Stomach (tissue), 4 donors: ENCODE results near the gene SNX6.

ENCODE experiments used
- CTCF ChIP-seq, 7 experiments: fragments of 450-650 bp in 4 of 7; fragments of 200-600 bp in 3 of 7; sonication (generic) in 3 of 7; IDR thresholded peaks; one replicate each; pipeline ENCODE4 v1.5.1; 2016 to 2019; ENCODE audit warnings: antibody characterized with exemption in 7 of 7, control low read depth in 2 of 7, mild to moderate bottlenecking in 1 of 7
- POLR2A ChIP-seq, 4 donors: fragments of 450-650 bp; IDR thresholded peaks; one replicate each; pipeline ENCODE4 v1.6.1; 2016; ENCODE audit warnings: antibody characterized with exemption in 4 of 4, control low read depth in 2 of 4, mild to moderate bottlenecking in 1 of 4, moderate library complexity in 1 of 4

GRCh38 chr14:34646570-34647255, 16.8 kb upstream of the SNX6 start:
- no peak for TF ChIP-seq CTCF (IDR thresholded peaks at IDR 0.05)
- TF ChIP-seq POLR2A (IDR thresholded peaks at IDR 0.05): no peak
